Heart right ventricle (tissue), 16 donors: ENCODE results near the gene GABRR2. TPM values are rescaled to one million over a fixed set of nuclear protein-coding genes. Genes with fewer than 3 reads are reported as not detected.

Experiments
- ATAC-seq, 8 donors: fragments of 200-7000 bp; cut with Tn5 transposase; one replicate each; pipeline ENCODE4 v1.9.1; 2020; ENCODE audit warnings: mild to moderate bottlenecking in 8 of 8, moderate library complexity in 8 of 8, moderate number of reproducible peaks in 1 of 8
- DNase-seq, 2 donors: peaks; one replicate each; pipeline ENCODE4 v3.0.0-alpha.2; 2020
- H3K27ac ChIP-seq, 10 donors: fragments of 200-600 bp; sonication (generic) in 2 of 10; one replicate each; pipeline versions ENCODE4 v1.5.0 to v1.8.0; 2020 to 2022; ENCODE audit warnings: mild to moderate bottlenecking in 3 of 10
- H3K27me3 ChIP-seq, 7 donors: fragments of 200-600 bp; one replicate each; pipeline ENCODE4 v1.8.0; 2021 to 2022; ENCODE audit warnings: mild to moderate bottlenecking in 2 of 7
- H3K36me3 ChIP-seq, 9 donors: fragments of 200-600 bp; sonication (generic) in 1 of 9; one replicate each; pipeline versions ENCODE4 v1.5.0 to v1.8.0; 2020 to 2022; ENCODE audit warnings: mild to moderate bottlenecking in 2 of 9
- H3K4me1 ChIP-seq, 9 donors: fragments of 200-600 bp; sonication (generic) in 1 of 9; one replicate each; pipeline versions ENCODE4 v1.5.0 to v1.8.0; 2020 to 2022; ENCODE audit warnings: mild to moderate bottlenecking in 4 of 9
- H3K4me3 ChIP-seq, 10 donors: fragments of 200-600 bp; sonication (generic) in 2 of 10; one replicate each; pipeline versions ENCODE4 v1.5.0 to v1.8.0; 2020 to 2022; ENCODE audit warnings: mild to moderate bottlenecking in 7 of 10, moderate library complexity in 2 of 10
- H3K9me3 ChIP-seq, 11 donors: fragments of 200-600 bp in 10 of 11; sonication (generic) in 2 of 11; one replicate each; pipeline versions ENCODE4 v1.5.0 to v1.8.0; 2013 to 2022; ENCODE audit warnings: mild to moderate bottlenecking in 2 of 11, control low read depth in 1 of 11, moderate library complexity in 1 of 11
- CTCF ChIP-seq, 9 donors: fragments of 200-600 bp; sonication (generic) in 2 of 9; IDR thresholded peaks; one replicate each; pipeline versions ENCODE4 v1.5.0 to v1.8.0; 2021 to 2022; ENCODE audit warnings: antibody characterized with exemption in 9 of 9, mild to moderate bottlenecking in 5 of 9, moderate library complexity in 1 of 9
- WGBS, 2 donors: extraction: QIAGEN DNeasy Blood & Tissue Kit; methylation state at CpG; one replicate each; pipeline ENCODE4 v1.1.7; 2013; ENCODE audit warnings: inconsistent platforms in 1 of 2; 5-methylcytosine and 5-hydroxymethylcytosine counted together
- intact Hi-C, 10 donors: fragments of 100-400 bp; cut with DNase I; formaldehyde crosslinking; loops; one replicate each; pipeline versions ENCODE4 v1.11.1 to v1.14.2; 2022
- polyA plus RNA-seq, 2 donors: library from polyadenylated mRNA; stranded (reverse); fragments of 200-250 nt; gene quantifications; one replicate each; pipeline ENCODE4 v1.2.3, GENCODE V29; 2013
- total RNA-seq, 10 donors: library from RNA; stranded (reverse); fragmentation: NEBNext Ultra II Directional in 3 of 10; extraction: Animal tissue kit (Norgen Biotek cat#: 25700) in 3 of 10; gene quantifications; one replicate each; pipeline versions ENCODE4 v1.2.1 to v1.2.4, GENCODE V29; 2021 to 2023
- donor health status: Arrhythmogenic right ventricular cardiomyopathy.
- donor health status: ischemic (EF 13 %, LVEDD 7.1; RV severe dilation, severe dysfunction).
- donor health status: healthy with polysubstance abuse.
- donor health status: DM: no; HTN: yes; CAD: no.
- donor health status: DM: no; HTN: no; CAD: no.
- donor health status: ischemic (EF 25% LVEDD 6.9; RV normal size, moderate dysfunction).
- donor health status: ischemic (EF 25% LVEDD 5.7; RV mildly dilated, moderate dysfunction).
- donor health status: healthy.
- donor health status: DM: yes; HTN: yes; CAD: no.
- donor health status: Ischemic cardiomyopathy.
- donor health status: ischemic (EF 35%, LVEDD 5.7; RV mildly dilated, moderate dysfunction).
- donor health status: nonischemic (EF 11% LVEDD 7.7; RV severe dilation, severe dysfunction).
- donor health status: DM: yes; HTN: yes; CAD: no.
- donor health status: PGD.
- donor health status: ischemic (EF 29% LVEDD 5.4; RV normal size, mild dysfunction).
- donor health status: nonischemic (EF 23%, LVEDD 6.1; RV moderate dilation, normal function).

Gene GABRR2
- total and polyA plus RNA-seq, 12 donors: 0.14 to 1.2 (median 0.45) TPM; not detected in 3

DNA sequence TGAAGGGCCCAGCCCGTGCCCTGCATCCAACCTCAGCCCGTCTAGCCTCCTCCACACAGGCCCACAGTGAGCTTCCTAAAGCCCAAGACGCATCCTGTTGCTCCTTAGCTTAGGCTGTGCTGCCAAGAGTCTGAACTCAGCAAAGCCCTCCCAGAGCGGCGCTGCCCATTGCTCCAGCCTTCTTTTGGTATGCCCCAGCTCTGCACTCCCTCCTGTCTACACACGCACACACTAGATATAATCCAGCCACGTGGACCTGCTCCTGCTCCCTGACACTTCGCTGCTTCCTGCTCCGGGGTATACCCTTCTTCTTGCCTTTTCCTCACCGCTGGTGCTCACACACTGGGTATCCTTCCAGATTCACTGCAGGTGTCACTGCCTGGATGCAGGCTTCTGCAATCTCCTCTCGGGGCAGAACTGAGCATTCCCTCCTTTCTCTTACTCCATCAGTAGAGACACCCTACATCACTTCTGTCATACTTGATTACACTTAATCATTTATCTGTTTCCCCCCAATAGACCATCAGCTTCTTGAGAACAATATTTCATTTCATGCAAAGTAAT, 23.8 kb downstream of the GABRR2 start:
- Histone ChIP-seq H3K4me3 (no peak overlapping the region), H3K4me1 (no peaks in the 10 kb centered on the region), H3K9me3 (no peaks in the 10 kb centered on the region), H3K27me3 (no peaks in the 10 kb centered on the region), H3K27ac (no peak overlapping the region), H3K36me3 (no peaks in the 10 kb centered on the region)
- no peak for TF ChIP-seq CTCF (IDR thresholded peaks at IDR 0.05)
- 81 to 84% methylated on average over 11 of the region's 11 CpGs for WGBS, 2 donors
- peak in 1 of 8 donors; percentile 38 for ATAC-seq
- no peak for DNase-seq
- intact Hi-C loops: no loop called here

- H3K9me3 ChIP-seq: no peaks in the 10 kb centered on the region
- no peaks in the 10 kb centered on the region for H3K4me1 ChIP-seq
- no peaks in the 10 kb centered on the region for H3K27me3 ChIP-seq
- H3K4me3 ChIP-seq: no peak overlapping the region
- WGBS, 2 donors: 86 to 90% methylated on average over 13 of the region's 13 CpGs
- ATAC-seq (peak in 1 of 8 donors; percentile 34), DNase-seq (no peak)
- H3K27ac ChIP-seq: no peak overlapping the region
- intact Hi-C loops: no loop called here
- TF ChIP-seq CTCF (IDR thresholded peaks at IDR 0.05): no peak
- H3K36me3 ChIP-seq: no peaks in the 10 kb centered on the region
These were observed 24.5 kb downstream of the GABRR2 start for GRCh38 chr6:89290401-89291155.

DNA sequence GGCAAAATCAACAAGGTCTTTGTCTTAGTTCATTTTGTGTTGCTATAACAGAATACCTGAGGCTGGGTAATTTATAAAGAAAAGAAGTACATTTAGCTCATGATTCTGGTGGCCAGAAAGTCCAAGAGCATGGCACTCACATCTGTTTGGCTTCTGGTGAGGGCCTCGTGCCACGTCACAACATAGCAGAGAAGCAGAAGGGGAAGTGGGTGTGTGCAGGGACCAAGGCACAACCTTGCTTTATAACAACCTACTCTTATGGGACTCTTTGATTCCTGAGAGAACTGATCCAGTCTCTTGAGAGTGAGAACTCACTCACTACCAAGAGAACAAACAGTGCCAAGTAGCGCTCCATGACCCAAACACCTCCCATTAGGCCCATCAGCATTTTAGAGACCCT, 25.4 kb downstream of the GABRR2 start:
- DNase-seq (no peak), ATAC-seq (no peak)
- 89 to 94% methylated on average over 3 of the region's 3 CpGs for whole genome bisulfite sequencing, 2 donors
- Histone ChIP-seq H3K9me3 (no peaks in the 10 kb centered on the region), H3K4me1 (no peaks in the 10 kb centered on the region), H3K4me3 (no peak overlapping the region), H3K27ac (no peak overlapping the region), H3K36me3 (no peaks in the 10 kb centered on the region), H3K27me3 (no peaks in the 10 kb centered on the region)
- no peak for TF ChIP-seq CTCF (IDR thresholded peaks at IDR 0.05)
- intact Hi-C loops: no loop called here

- no peak for ATAC-seq
- H3K9me3 ChIP-seq: no peaks in the 10 kb centered on the region
- no peak overlapping the region for H3K4me3 ChIP-seq
- 93 to 95% methylated on average over 9 of the region's 9 CpGs for WGBS, 2 donors
- intact Hi-C loops: no loop called here
- H3K36me3 ChIP-seq: no peaks in the 10 kb centered on the region
- H3K27ac ChIP-seq: no peak overlapping the region
- no peak for TF ChIP-seq CTCF (IDR thresholded peaks at IDR 0.05)
- DNase-seq: no peak
- no peaks in the 10 kb centered on the region for H3K4me1 ChIP-seq
- no peaks in the 10 kb centered on the region for H3K27me3 ChIP-seq
These were observed 27.6 kb downstream of the GABRR2 start for GRCh38 chr6:89287351-89288028.
